CD4-positive, CD25-positive, alpha-beta regulatory T cell (primary cell): ENCODE results near the gene TMEM181. TPM values are rescaled to one million over a fixed set of nuclear protein-coding genes. Genes with fewer than 3 reads are reported as not detected.

Source experiments
- ATAC-seq, 2 donors: fragments of 150-1000 bp; cut with Tn5 transposase; one replicate each; pipeline ENCODE4 v1.10.0; 2021; ENCODE audit warnings: low read depth in 2 of 2, moderate number of reproducible peaks in 2 of 2, moderate library complexity in 1 of 2
- DNase-seq, 3 donors: peaks; one replicate each; pipeline versions ENCODE4 v3.0.0 to v3.0.0-alpha.2; 2012 to 2022; ENCODE audit warnings: mixed read lengths in 1 of 3
- H3K27ac ChIP-seq: one replicate; pipeline ENCODE4 v1.7.0; 2013; ENCODE audit warnings: mild to moderate bottlenecking, low read length; ENCODE audit not compliant: insufficient read depth, poor library complexity, severe bottlenecking
- H3K27me3 ChIP-seq: one replicate; pipeline ENCODE4 v1.7.0; 2013; ENCODE audit warnings: low read length; ENCODE audit not compliant: control insufficient read depth, insufficient read depth
- H3K36me3 ChIP-seq: one replicate; pipeline ENCODE4 v1.7.0; 2013; ENCODE audit warnings: mild to moderate bottlenecking, low read length, moderate library complexity; ENCODE audit not compliant: control insufficient read depth, insufficient read depth
- H3K4me1 ChIP-seq: 2 replicates; pipeline ENCODE4 v1.7.0; 2013; ENCODE audit warnings: mild to moderate bottlenecking, low read length; ENCODE audit not compliant: insufficient read depth, control insufficient read depth, poor library complexity, severe bottlenecking
- H3K4me3 ChIP-seq: one replicate; pipeline ENCODE4 v1.7.0; 2013; ENCODE audit warnings: low read depth, mild to moderate bottlenecking, low read length, moderate library complexity
- H3K9me3 ChIP-seq, 2 experiments: 1 replicate in 1 of 2; 2 replicates in 1 of 2; pipeline ENCODE4 v1.7.0; 2013; ENCODE audit warnings: low read length in 2 of 2, mild to moderate bottlenecking in 1 of 2, moderate library complexity in 1 of 2; ENCODE audit not compliant: control insufficient read depth in 2 of 2
- H3K27ac Mint-ChIP-seq, 3 donors: one replicate each; pipeline ENCODE4 v1.8.0; 2020 to 2022; ENCODE audit warnings: mild to moderate bottlenecking in 3 of 3, mixed read lengths in 3 of 3, moderate library complexity in 2 of 3
- H3K27me3 Mint-ChIP-seq: one replicate; pipeline ENCODE4 v1.8.0; 2022; ENCODE audit warnings: mild to moderate bottlenecking, mixed read lengths
- H3K36me3 Mint-ChIP-seq: one replicate; pipeline ENCODE4 v1.8.0; 2020; ENCODE audit warnings: mixed read lengths
- H3K4me1 Mint-ChIP-seq, 4 donors: one replicate each; pipeline ENCODE4 v1.8.0; 2020 to 2022; ENCODE audit warnings: mixed read lengths in 4 of 4, mild to moderate bottlenecking in 1 of 4
- H3K4me3 Mint-ChIP-seq, 4 donors: one replicate each; pipeline ENCODE4 v1.8.0; 2020 to 2022; ENCODE audit warnings: mild to moderate bottlenecking in 4 of 4, mixed read lengths in 4 of 4, moderate library complexity in 3 of 4
- H3K9me3 Mint-ChIP-seq, 7 donors: one replicate each; pipeline ENCODE4 v1.8.0; 2020 to 2022; ENCODE audit warnings: mixed read lengths in 7 of 7, mild to moderate bottlenecking in 3 of 7, moderate library complexity in 2 of 7
- polyA plus RNA-seq, 4 donors: library from polyadenylated mRNA; unstranded; fragments of 300-500 nt; fragmentation: Illumina TruSeq; gene quantifications; one replicate each; pipeline ENCODE4 v1.2.3, GENCODE V29; 2021
- total RNA-seq: library from RNA; stranded (reverse); gene quantifications from one replicate; pipeline ENCODE4 v1.2.3, GENCODE V29; 2022

TMEM181 gene
- total and polyA plus RNA-seq, 5 donors from 2014 or later, result 4.9 to 21.2 (median 5.6) TPM

GRCh38 chr6:158627168-158627939 is 67.5 kb downstream of the TMEM181 start:
- ATAC-seq (no peak), DNase-seq (no peak)
- Histone ChIP-seq H3K9me3 (no peaks in the 10 kb centered on the region), H3K36me3 (peaks cover 81% of the 10 kb centered on the region), H3K27me3 (no peaks in the 10 kb centered on the region), H3K4me1 (no peaks in the 10 kb centered on the region), H3K4me3 (no peak overlapping the region), H3K27ac (no peak overlapping the region)
- Mint-ChIP-seq H3K36me3 (peaks cover 44% of the 10 kb centered on the region), H3K9me3 (peaks cover 0 to 2% (median 0%) of the 10 kb centered on the region in 7 donors), H3K4me1 (peaks cover 7 to 12% (median 8%) of the 10 kb centered on the region in 4 donors), H3K4me3 (no peak overlapping the region), H3K27me3 (no peaks in the 10 kb centered on the region), H3K27ac (peak overlapping the region in 2 of 3 donors; percentile 76 to 83)

- DNase-seq, result no peak
Measured at GRCh38 chr6:158627940-158628211, 68.0 kb downstream of the TMEM181 start.

GRCh38 chr6:158628542-158628941 is 68.7 kb downstream of the TMEM181 start:
- H3K4me3 Mint-ChIP-seq, result no peak overlapping the region
- Histone ChIP-seq H3K4me3 (no peak overlapping the region), H3K27ac (no peak overlapping the region), H3K9me3 (no peaks in the 10 kb centered on the region), H3K27me3 (no peaks in the 10 kb centered on the region), H3K4me1 (no peaks in the 10 kb centered on the region), H3K36me3 (peaks cover 85% of the 10 kb centered on the region)
- H3K4me1 Mint-ChIP-seq, result peaks cover 7 to 11% (median 8%) of the 10 kb centered on the region in 4 donors
- H3K9me3 Mint-ChIP-seq, result peaks cover 0 to 2% (median 0%) of the 10 kb centered on the region in 7 donors
- no peak overlapping the region for H3K27ac Mint-ChIP-seq
- no peaks in the 10 kb centered on the region for H3K27me3 Mint-ChIP-seq
- DNase-seq, result no peak
- H3K36me3 Mint-ChIP-seq, result peaks cover 46% of the 10 kb centered on the region
- ATAC-seq, result no peak

More at GRCh38 chr6:158627940-158628211, 68.0 kb downstream of the TMEM181 start:
- no peak for ATAC-seq
- Mint-ChIP-seq H3K36me3 (peaks cover 46% of the 10 kb centered on the region), H3K9me3 (peaks cover 0 to 2% (median 0%) of the 10 kb centered on the region in 7 donors), H3K27me3 (no peaks in the 10 kb centered on the region), H3K27ac (peak overlapping the region in 2 of 3 donors; percentile 76 to 83), H3K4me3 (no peak overlapping the region), H3K4me1 (peaks cover 7 to 12% (median 8%) of the 10 kb centered on the region in 4 donors)
- H3K9me3 ChIP-seq, result no peaks in the 10 kb centered on the region
- H3K27ac ChIP-seq, result no peak overlapping the region
- peaks cover 80% of the 10 kb centered on the region for H3K36me3 ChIP-seq
- H3K4me1 ChIP-seq, result no peaks in the 10 kb centered on the region
- no peaks in the 10 kb centered on the region for H3K27me3 ChIP-seq
- H3K4me3 ChIP-seq, result no peak overlapping the region

GRCh38 chr6:158629367-158630221 is 69.7 kb downstream of the TMEM181 start:
- Mint-ChIP-seq H3K27me3 (no peaks in the 10 kb centered on the region), H3K27ac (peak overlapping the region in 2 of 3 donors; percentile 80), H3K36me3 (peaks cover 46% of the 10 kb centered on the region)

GRCh38 chr6:158630938-158631616 is 71.2 kb downstream of the TMEM181 start:
- Histone ChIP-seq H3K9me3 (no peaks in the 10 kb centered on the region), H3K4me3 (no peak overlapping the region), H3K27me3 (no peaks in the 10 kb centered on the region), H3K4me1 (peaks cover 14% of the 10 kb centered on the region), H3K36me3 (peaks cover 73% of the 10 kb centered on the region), H3K27ac (peak overlapping the region; percentile 17)
- peaks cover 16 to 29% (median 21%) of the 10 kb centered on the region in 4 donors for H3K4me1 Mint-ChIP-seq
- peaks cover 0 to 2% (median 0%) of the 10 kb centered on the region in 7 donors for H3K9me3 Mint-ChIP-seq
- H3K27me3 Mint-ChIP-seq, result no peaks in the 10 kb centered on the region
- ATAC-seq (no peak), DNase-seq (no peak)
- H3K4me3 Mint-ChIP-seq, result peak overlapping the region in 1 of 4 donors; percentile 33
- peaks cover 39% of the 10 kb centered on the region for H3K36me3 Mint-ChIP-seq
- peak overlapping the region in 2 of 3 donors; percentile 77 to 94 for H3K27ac Mint-ChIP-seq

More at GRCh38 chr6:158629367-158630221, 69.7 kb downstream of the TMEM181 start:
- Mint-ChIP-seq H3K4me1 (peaks cover 10 to 15% (median 13%) of the 10 kb centered on the region in 4 donors), H3K9me3 (peaks cover 0 to 2% (median 0%) of the 10 kb centered on the region in 7 donors), H3K4me3 (no peak overlapping the region)
- H3K27me3 ChIP-seq, result no peaks in the 10 kb centered on the region
- DNase-seq (no peak), ATAC-seq (peak in 1 of 2 donors; percentile 47)
- no peaks in the 10 kb centered on the region for H3K9me3 ChIP-seq
- peaks cover 2% of the 10 kb centered on the region for H3K4me1 ChIP-seq
- no peak overlapping the region for H3K27ac ChIP-seq
- H3K4me3 ChIP-seq, result no peak overlapping the region
- H3K36me3 ChIP-seq, result peaks cover 80% of the 10 kb centered on the region

- H3K9me3 Mint-ChIP-seq, result peaks cover 0 to 2% (median 0%) of the 10 kb centered on the region in 7 donors
- H3K4me1 Mint-ChIP-seq, result peaks cover 16 to 36% (median 24%) of the 10 kb centered on the region in 4 donors
- no peak for ATAC-seq
- Histone ChIP-seq H3K36me3 (peaks cover 72% of the 10 kb centered on the region), H3K27me3 (no peaks in the 10 kb centered on the region), H3K4me1 (peaks cover 14% of the 10 kb centered on the region), H3K27ac (no peak overlapping the region), H3K9me3 (no peaks in the 10 kb centered on the region), H3K4me3 (no peak overlapping the region)
- H3K27ac Mint-ChIP-seq, result peak overlapping the region in 2 of 3 donors; percentile 85 to 94
- no peak for DNase-seq
- peak overlapping the region in 1 of 4 donors; percentile 33 for H3K4me3 Mint-ChIP-seq
- H3K27me3 Mint-ChIP-seq, result no peaks in the 10 kb centered on the region
- peaks cover 39% of the 10 kb centered on the region for H3K36me3 Mint-ChIP-seq
Measured at GRCh38 chr6:158631678-158632537, 72.0 kb downstream of the TMEM181 start.
